GM18873 (cell line): ENCODE measurements around the gene CLEC4M.

Source experiments
- ATAC-seq: cut with Tn5 transposase; IDR thresholded peaks from one replicate; pipeline ENCODE4 v1.9.1; 2021; ENCODE audit warnings: mild to moderate bottlenecking, moderate library complexity, moderate number of reproducible peaks; ENCODE audit not compliant: unreplicated experiment, low FRiP score

Gene CLEC4M

DNA sequence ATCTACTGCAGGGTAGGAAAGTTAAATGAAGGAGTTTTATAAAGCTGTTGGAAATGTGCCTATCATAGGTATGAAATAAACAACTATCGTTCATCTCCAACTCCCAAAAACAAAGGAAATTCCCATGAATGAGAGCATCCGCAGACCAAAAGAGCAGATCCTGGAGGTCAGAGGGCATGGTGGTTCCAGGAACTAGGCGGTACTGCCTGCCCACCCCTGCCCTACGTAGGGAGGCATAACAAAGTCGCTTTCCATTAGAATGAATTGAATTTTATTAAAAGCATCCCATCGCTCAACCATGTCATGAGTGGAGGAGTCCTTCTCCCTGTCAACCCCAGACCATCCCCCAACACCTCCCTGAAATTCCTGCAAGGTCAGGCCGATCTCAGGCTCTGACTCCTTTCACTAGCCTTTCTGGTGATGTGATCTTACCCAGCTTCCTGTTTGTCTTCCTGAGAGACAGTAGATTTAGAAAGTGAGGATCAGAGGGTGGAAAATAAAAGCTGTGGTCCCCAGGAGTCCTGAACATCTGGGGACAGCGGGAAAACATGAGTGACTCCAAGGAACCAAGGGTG, at the start of gene CLEC4M:
TSS of gene CLEC4M (plus strand) at position 525 of the 575 bp plus-strand sequence. CDS start at position 549, 24 bp downstream.
- no peak for ATAC-seq

- ATAC-seq: no peak
Observed at GRCh38 chr19:7715671-7716070, 47.4 kb upstream of the CLEC4M start.

- ATAC-seq: no peak
Observed at GRCh38 chr19:7716762-7717161, 46.3 kb upstream of the CLEC4M start.

DNA sequence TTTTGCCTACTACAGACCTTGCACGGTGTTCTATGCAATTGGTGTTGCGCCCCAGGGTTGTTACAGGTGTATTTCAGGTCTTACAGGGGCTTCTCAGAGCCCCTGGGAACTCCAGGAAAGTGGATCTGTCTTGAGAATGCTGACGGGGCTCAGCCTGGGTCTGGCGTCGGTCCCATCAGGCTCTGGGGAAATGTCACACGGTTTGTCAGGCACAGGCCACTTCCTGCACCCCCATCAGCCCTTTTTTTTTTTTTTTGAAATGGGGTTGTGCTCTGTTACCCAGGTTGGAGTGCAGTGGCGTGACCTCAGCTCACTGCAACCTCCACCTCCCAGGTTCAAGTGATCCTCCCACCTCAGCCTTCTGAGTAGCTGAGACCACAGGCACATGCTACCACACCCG, 44.4 kb upstream of the CLEC4M start:
- no peak for ATAC-seq

DNA sequence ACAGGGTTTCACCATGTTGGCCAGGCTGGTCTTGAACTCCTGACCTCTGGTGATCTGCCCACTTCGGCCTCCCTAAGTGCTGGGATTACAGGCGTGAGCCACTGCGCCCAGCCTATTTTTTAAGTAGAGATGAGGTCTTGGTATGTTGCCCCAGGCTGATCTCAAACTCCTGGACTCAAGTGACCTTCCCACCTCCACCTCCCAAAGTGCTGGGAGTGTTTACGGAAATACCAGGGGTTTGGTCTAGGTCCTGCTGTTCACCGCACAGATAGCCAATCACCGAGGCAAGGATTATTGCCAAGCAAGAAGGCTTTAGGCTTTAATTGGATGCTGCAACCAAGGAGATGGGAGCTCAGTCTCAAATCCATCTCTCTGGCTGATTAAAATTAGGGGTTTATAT, 42.7 kb upstream of the CLEC4M start:
- ATAC-seq: no peak

GRCh38 chr19:7722231-7722651, 40.8 kb upstream of the CLEC4M start:
- no peak for ATAC-seq

DNA sequence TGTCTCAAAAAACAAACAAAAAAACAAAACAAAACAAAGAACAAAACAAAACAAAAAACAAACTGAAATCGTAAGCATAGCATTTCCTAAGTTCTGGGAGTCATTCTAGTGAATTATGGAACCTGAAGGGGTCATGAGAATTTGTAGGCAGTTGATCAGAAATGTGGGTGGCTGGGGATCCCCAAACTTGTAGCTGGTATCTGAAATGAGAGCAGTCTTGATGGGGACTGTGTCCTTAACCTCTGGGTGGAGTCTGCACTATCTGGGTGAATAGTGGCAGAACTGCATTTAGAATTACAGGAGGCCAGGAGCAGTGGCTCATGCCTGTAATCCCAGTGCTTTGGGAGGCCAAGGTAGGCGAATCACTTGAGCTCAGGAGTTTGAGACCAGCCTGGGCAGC, 37.3 kb upstream of the CLEC4M start:
- ATAC-seq: no peak

DNA sequence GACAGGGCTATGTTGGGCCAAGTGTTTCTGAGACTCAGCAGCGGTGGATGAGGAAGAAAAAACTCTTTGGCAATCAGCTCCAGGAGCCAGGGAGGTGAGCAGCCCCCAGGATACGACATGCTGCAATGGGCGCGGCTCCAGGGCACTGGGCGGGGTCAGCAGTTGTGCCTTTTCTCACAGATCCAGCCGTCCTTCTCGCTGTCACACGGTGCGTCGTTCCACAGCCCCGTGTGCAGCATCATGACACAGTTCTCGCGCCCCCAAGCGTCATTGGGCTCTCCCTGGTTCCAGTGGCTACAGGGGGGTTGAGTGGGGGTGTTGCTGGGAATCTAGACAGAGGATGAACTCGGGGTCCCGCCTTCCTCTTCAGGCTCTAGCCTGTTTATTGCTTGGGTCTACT, 33.8 kb upstream of the CLEC4M start:
- no peak for ATAC-seq

- no peak for ATAC-seq
Observed at GRCh38 chr19:7729831-7730285, 33.2 kb upstream of the CLEC4M start.

DNA sequence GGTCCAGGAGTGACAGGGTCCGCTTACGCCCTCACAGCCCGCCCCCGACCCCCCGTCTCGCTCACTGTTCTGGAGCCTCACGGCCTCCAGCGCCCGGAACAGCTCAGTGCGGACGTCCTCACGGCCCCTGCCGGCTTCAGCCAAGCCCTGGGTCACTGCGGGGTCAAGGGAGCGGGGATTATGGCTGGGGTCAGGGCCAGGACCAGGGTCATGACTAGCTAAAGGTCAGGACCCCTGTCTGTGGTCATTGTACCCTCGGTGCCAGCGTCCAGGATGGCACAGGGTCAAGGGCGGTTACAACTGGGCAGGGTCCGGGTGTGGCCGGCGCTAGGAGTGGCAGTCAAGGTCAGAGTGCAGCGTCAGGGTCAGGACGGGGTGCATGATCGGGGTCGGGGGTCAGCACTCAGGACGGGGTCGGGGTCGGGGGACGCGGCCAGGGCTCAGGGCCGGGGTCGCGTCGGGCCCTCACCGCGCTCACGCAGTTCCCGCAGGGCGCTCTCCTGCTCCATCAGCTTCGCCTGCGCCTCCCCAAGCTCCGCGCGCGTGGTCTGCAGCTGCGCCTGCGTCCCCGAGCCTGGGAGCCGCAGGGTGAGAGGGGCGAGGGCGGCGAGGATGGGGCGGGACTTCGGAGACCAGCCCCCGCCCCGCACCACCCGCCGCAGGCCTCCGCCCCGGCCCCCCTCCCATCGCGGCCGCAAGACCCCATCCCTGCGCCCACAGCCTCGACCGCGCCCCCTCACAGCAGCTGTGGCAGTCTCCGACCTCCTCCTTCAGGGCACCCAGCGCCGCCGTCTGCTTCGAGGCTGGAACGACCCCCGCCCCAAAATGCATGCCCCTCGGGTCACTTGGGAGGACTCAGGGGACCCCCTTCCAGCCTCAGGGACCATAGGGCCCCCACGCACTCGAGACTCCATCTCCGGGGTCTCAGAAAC, 32.5 kb upstream of the CLEC4M start:
- no peak for ATAC-seq

DNA sequence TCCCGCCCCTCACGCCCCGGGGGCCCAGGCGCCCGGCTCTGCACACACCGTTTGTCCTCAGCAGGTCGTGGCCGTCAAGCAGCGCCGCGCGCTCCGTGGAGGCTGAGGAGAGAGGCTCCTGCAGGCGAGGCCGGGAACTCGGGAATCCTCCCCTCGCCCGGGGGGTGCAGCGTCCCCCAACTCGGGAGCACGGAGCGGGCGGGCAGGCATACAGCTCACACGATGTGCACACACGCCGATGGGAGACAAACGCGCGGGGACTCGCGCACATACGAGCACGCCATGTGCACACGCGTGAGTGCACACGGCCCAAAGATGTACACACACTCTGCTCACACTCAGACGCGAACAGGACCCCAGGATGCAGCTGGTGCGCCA, 31.8 kb upstream of the CLEC4M start:
- ATAC-seq: no peak

DNA sequence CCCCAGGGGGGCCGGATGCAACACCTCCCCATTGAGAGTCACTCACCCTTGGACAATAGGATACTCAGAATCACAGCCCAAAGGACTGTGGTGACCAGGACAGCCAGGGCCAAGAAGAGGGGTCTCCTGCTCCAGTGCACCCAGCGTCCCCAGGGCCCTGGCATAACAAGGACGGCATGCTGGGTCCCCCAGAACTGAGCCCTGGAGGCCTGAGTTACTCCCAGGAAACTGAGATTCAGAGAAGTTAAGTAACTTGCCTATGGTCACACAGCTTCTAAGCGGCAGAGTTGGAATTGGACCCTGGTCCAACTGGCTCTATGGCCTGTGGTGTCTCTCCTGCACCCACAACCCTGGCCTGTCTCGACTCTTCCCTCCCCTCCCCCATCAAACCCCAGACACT, 31.4 kb upstream of the CLEC4M start:
- no peak for ATAC-seq

- no peak for ATAC-seq
Observed at GRCh38 chr19:7732045-7732444, 31.0 kb upstream of the CLEC4M start, which contains the start of gene CLEC4G. Gene CLEC4G, minus strand, starts transcription at chr19:7732110. Its CDS starts 8 bp downstream, at chr19:7732102.

- no peak for ATAC-seq
Observed at GRCh38 chr19:7733376-7733775, 29.7 kb upstream of the CLEC4M start.

DNA sequence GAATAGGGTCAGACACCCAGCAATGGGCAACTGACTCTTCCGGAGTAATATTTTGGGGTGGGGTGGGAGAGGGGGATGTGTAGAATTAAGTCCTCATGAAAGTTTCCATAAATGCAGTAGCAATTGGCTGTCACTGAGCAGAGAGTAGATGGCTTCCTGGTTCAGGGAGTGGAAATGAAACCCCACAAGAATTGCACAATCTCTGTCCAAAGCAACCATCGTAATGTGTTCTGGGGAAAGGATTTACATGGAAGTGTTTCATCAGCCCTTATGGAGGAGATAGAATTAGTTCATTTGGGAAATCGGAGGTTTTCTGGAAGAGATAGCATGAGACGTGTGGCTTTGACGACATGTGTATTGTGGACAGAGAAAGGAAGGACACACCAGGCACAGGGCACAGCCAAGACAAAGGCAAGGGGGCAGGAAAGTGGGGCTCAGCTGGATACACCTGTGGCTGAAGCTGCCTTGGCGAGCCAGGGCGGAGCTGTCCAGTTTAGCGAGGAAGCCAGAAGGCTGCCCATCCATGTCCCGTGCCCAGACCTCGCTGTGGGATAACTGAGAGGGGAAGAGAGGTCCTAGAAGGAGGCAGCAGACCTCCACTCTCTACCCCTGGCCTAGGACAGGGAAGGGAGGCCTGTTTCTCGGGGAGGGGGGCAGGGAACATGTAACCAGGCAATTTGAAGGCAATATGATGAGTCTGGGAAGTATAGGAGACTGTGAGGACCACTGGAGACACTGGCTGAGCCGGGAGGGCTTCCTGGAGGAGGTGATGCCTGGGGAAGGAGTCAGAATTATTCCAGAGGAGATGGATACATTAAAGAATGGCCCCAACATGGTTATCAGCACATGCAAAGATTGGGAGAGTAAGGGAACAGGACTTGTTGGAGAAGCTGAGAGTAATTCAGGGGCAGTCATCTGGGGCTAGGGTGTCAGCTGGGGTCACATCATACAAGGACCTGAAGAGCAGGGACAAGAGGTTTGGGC, 28.5 kb upstream of the CLEC4M start:
- no peak for ATAC-seq

- ATAC-seq: no peak
Observed at GRCh38 chr19:7736148-7736547, 26.9 kb upstream of the CLEC4M start.

DNA sequence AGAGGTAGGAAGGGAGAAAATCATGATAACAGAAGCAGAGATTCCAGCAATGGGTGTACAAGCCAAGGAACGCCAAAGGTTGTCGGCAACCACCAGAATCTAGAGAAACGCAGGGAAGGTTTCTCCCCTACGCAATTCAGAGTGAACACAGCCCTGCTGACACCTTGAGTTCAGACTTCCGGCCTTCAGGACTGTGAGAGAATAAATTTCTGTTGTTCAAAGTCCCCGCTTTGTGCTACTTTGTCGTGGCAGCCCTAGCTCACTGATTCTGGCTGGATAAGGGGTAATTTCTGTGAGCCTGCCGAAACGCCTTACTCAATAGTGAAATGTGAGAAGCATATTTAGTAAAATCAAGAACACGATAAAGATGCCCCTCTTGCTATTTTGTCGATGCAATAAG, 25.8 kb upstream of the CLEC4M start:
- no peak for ATAC-seq

DNA sequence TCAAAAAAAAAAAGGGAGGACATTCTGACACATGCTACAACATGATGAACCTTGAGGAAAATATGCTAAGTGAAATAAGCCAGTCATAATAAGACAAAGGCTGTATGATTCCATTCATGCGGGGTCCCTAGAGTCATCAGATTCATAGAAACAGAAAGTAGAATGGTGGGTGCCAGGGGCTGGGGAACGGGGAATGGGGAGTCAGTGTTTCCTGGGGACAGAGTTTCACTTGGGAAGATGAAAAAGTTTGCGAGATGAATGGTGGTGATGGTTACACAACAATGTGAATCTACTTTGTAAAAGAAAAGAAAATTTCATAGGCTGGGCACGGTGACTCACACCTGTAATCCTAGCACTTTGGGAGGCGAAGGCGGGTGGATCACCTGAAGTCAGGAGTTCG, 25.0 kb upstream of the CLEC4M start:
- ATAC-seq: no peak

- ATAC-seq: no peak
Observed at GRCh38 chr19:7739211-7739755, 23.8 kb upstream of the CLEC4M start.
